ENCODE data around the gene GIT2.

Gene GIT2

GRCh38 chr12:109910969-109911348 is 85.2 kb downstream of the GIT2 start:
- Histone ChIP-seq H3K79me2 (ENCODE audit: control insufficient read depth, low read length) (no peaks in the 10 kb centered on the region), H3K36me3 (ENCODE audit: control insufficient read depth, low read length) (peaks cover 86% of the 10 kb centered on the region), H3K4me3 (ENCODE audit: low read length) (no peak overlapping the region), H3F3A (ENCODE audit: control insufficient read depth, insufficient read depth) (no peaks in the 10 kb centered on the region), H3K9me3 (ENCODE audit: control insufficient read depth, insufficient read depth, low read length) (no peaks in the 10 kb centered on the region), H4K20me1 (ENCODE audit: control insufficient read depth, insufficient read depth, low read depth, low read length) (no peaks in the 10 kb centered on the region), H3K4me2 (ENCODE audit: low read length) (no peak overlapping the region), H3K9me2 (replicated peaks; ENCODE audit: control insufficient read depth, low read length) (no peaks in the 10 kb centered on the region), H3K4me1 (ENCODE audit: control insufficient read depth, low read length) (no peaks in the 10 kb centered on the region), H3K27me3 (ENCODE audit: control insufficient read depth, low read length) (no peaks in the 10 kb centered on the region), H3K27ac (ENCODE audit: low read depth, low read length) (no peak overlapping the region)
- TF ChIP-seq, protein P1, sequence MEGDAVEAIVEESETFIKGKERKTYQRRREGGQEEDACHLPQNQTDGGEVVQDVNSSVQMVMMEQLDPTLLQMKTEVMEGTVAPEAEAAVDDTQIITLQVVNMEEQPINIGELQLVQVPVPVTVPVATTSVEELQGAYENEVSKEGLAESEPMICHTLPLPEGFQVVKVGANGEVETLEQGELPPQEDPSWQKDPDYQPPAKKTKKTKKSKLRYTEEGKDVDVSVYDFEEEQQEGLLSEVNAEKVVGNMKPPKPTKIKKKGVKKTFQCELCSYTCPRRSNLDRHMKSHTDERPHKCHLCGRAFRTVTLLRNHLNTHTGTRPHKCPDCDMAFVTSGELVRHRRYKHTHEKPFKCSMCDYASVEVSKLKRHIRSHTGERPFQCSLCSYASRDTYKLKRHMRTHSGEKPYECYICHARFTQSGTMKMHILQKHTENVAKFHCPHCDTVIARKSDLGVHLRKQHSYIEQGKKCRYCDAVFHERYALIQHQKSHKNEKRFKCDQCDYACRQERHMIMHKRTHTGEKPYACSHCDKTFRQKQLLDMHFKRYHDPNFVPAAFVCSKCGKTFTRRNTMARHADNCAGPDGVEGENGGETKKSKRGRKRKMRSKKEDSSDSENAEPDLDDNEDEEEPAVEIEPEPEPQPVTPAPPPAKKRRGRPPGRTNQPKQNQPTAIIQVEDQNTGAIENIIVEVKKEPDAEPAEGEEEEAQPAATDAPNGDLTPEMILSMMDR (IDR thresholded peaks at IDR 0.05; ENCODE audit: low read depth, low read length, poor library complexity, severe bottlenecking), result peak; percentile 52
- no peak for TF ChIP-seq EZH2phosphoT487 (IDR thresholded peaks at IDR 0.05; ENCODE audit: borderline replicate concordance, low read length)

DNA sequence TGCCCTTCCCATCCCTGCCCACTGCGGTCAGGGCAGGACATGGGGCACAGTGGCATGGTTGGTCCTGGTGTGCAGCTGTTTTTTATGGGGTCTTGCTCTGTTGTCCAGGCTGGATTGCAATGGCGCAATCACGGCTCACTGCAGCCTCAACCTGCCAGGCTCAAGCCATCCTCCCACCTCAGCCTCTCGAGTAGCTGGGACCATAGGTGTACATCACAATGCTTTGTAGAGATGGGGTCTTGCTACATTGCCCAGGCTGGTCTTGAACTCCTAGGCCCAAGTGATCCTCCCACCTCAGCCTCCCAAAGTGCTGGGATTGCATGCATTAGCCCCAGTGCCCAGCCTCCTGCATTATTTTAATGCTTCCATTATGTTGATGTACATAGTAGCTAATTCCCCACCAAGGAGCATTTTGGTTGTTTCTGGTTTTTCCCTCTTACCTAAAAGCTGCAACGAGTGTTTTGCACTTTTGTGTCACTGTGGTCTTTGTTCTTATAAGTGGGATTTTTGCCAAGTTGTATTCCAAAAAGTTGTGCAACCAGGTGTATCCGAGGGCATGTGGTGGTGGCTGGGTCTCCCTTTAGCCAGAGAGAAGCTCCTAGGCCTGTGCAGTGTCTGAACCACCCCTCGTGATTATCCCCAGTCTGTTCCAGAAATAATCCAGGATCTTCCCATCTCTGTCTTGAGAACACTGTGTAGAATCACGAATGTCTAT is 85.8 kb downstream of the GIT2 start:
- H3K4me1 ChIP-seq (ENCODE audit: control insufficient read depth, low read length), result no peaks in the 10 kb centered on the region
- no peak overlapping the region for H3K4me2 ChIP-seq (ENCODE audit: low read length)
- TF ChIP-seq, protein P1 (IDR thresholded peaks at IDR 0.05; ENCODE audit: low read depth, low read length, poor library complexity, severe bottlenecking), result no peak
- no peak for TF ChIP-seq EZH2phosphoT487 (IDR thresholded peaks at IDR 0.05; ENCODE audit: borderline replicate concordance, low read length)
- H3K9me2 ChIP-seq (replicated peaks; ENCODE audit: control insufficient read depth, low read length), result no peaks in the 10 kb centered on the region
- no peaks in the 10 kb centered on the region for H3K79me2 ChIP-seq (ENCODE audit: control insufficient read depth, low read length)
- H3K4me3 ChIP-seq (ENCODE audit: low read length), result no peak overlapping the region
- peaks cover 86% of the 10 kb centered on the region for H3K36me3 ChIP-seq (ENCODE audit: control insufficient read depth, low read length)
- no peaks in the 10 kb centered on the region for H3K9me3 ChIP-seq (ENCODE audit: control insufficient read depth, insufficient read depth, low read length)
- no peaks in the 10 kb centered on the region for H3K27me3 ChIP-seq (ENCODE audit: control insufficient read depth, low read length)
- H3F3A ChIP-seq (ENCODE audit: control insufficient read depth, insufficient read depth), result no peaks in the 10 kb centered on the region
- H4K20me1 ChIP-seq (ENCODE audit: control insufficient read depth, insufficient read depth, low read depth, low read length), result no peaks in the 10 kb centered on the region
- H3K27ac ChIP-seq (ENCODE audit: low read depth, low read length), result no peak overlapping the region

GRCh38 chr12:109905301-109905700 is 90.9 kb downstream of the GIT2 start:
- Histone ChIP-seq H3K79me2 (ENCODE audit: control insufficient read depth, low read length) (peaks cover 25% of the 10 kb centered on the region), H3K4me3 (ENCODE audit: low read length) (no peak overlapping the region), H3K9me2 (replicated peaks; ENCODE audit: control insufficient read depth, low read length) (no peaks in the 10 kb centered on the region), H3K36me3 (ENCODE audit: control insufficient read depth, low read length) (peaks cover 84% of the 10 kb centered on the region), H3K4me2 (ENCODE audit: low read length) (no peak overlapping the region), H3K27me3 (ENCODE audit: control insufficient read depth, low read length) (no peaks in the 10 kb centered on the region), H3K27ac (ENCODE audit: low read depth, low read length) (no peak overlapping the region), H3K9me3 (ENCODE audit: control insufficient read depth, insufficient read depth, low read length) (no peaks in the 10 kb centered on the region), H3K4me1 (ENCODE audit: control insufficient read depth, low read length) (peaks cover 13% of the 10 kb centered on the region), H3F3A (ENCODE audit: control insufficient read depth, insufficient read depth) (no peaks in the 10 kb centered on the region), H4K20me1 (ENCODE audit: control insufficient read depth, insufficient read depth, low read depth, low read length) (no peaks in the 10 kb centered on the region)
- TF ChIP-seq, protein P1 (IDR thresholded peaks at IDR 0.05; ENCODE audit: low read depth, low read length, poor library complexity, severe bottlenecking), result no peak
- no peak for TF ChIP-seq EZH2phosphoT487 (IDR thresholded peaks at IDR 0.05; ENCODE audit: borderline replicate concordance, low read length)
